ENCODE measurements around the gene NDC1. TPM values are rescaled to one million over a fixed set of nuclear protein-coding genes. Genes with fewer than 3 reads are reported as not detected.

The NDC1 gene
- total and polyA plus RNA-seq, 7 donors: 3.0 to 12.1 (median 5.7) TPM

DNA sequence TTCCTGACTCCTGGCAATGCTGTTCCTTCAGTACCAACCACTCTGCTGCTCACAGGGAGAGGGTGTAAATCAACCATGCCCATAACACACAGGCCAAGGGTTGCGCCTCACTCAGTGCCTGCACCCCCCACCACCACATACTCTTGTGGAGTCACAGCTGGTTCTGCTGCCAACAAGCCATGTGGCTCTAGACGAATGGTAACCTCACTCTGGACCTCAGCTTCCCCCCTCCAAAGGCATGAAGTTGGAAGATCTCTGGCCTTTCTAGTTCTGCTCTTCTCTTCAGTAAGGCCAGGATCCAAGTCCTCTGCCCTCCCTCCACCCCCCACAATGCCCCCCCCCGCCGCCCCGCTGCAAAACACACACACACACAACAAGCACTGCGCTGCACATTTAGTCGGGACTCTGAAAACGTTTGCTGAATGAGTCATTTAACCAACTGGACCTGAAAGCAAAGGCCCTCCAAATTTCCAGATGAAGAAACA, 97.4 kb downstream of the NDC1 start:
- 70 to 77% (median 76%) methylated on average over 7 to 8 of the region's 8 CpGs for WGBS, 3 donors
- ATAC-seq (no peak), DNase-seq (no peak)
- Histone ChIP-seq H3K4me3 (no peak overlapping the region), H3K9me3 (no peaks in the 10 kb centered on the region), H3K27ac (no peak overlapping the region), H3K36me3 (ENCODE audit: insufficient read depth in 1 of 2, low read depth in 1 of 2) (no peaks in the 10 kb centered on the region), H3K27me3 (ENCODE audit: insufficient read depth in 3 of 3, low read length in 2 of 3) (peaks cover 0 to 62% (median 0%) of the 10 kb centered on the region in 3 donors), H3K4me1 (peaks cover 12% of the 10 kb centered on the region)
- intact Hi-C loops (cut with DNase I): no loop called here
- TF ChIP-seq, protein P1, sequence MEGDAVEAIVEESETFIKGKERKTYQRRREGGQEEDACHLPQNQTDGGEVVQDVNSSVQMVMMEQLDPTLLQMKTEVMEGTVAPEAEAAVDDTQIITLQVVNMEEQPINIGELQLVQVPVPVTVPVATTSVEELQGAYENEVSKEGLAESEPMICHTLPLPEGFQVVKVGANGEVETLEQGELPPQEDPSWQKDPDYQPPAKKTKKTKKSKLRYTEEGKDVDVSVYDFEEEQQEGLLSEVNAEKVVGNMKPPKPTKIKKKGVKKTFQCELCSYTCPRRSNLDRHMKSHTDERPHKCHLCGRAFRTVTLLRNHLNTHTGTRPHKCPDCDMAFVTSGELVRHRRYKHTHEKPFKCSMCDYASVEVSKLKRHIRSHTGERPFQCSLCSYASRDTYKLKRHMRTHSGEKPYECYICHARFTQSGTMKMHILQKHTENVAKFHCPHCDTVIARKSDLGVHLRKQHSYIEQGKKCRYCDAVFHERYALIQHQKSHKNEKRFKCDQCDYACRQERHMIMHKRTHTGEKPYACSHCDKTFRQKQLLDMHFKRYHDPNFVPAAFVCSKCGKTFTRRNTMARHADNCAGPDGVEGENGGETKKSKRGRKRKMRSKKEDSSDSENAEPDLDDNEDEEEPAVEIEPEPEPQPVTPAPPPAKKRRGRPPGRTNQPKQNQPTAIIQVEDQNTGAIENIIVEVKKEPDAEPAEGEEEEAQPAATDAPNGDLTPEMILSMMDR (IDR thresholded peaks at IDR 0.05): no peak

DNA sequence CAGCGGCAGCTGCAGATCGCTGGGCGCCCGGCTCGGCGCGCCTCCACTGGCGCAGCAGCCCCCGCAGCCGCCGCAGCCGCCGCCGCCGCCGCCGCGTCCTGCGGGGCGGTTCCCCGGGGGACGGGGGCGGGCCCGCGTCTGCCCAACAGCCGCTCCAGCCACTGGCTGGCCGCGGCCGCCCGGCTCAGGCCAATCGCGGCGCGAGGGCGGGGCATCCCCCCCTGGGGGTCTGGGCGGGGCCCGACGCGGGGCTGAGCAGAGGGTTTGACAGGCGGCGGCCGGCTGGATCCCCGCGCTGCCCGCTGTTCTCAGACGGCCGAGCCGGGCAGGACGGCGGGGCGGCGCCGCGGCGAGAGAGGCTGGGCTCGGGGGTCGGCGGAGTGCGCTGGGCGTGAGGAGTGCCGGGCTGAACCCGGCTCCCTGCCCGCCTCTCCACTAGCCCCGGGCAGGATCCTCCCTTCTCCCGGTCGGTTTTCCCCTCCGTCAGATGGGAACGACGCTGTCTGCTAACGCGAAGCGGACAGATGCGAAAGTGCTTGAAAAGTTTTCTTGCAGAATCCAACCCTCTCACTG, 98.9 kb downstream of the NDC1 start, which contains the start of gene GLIS1:
Gene GLIS1, minus strand, starts transcription at position 56 of the 573 bp plus-strand sequence. CDS start 1,100 bp downstream, outside the sequence.
- Histone ChIP-seq H3K9me3 (no peaks in the 10 kb centered on the region), H3K36me3 (ENCODE audit: insufficient read depth in 1 of 2, low read depth in 1 of 2) (no peaks in the 10 kb centered on the region), H3K4me1 (peaks cover 12% of the 10 kb centered on the region), H3K27me3 (ENCODE audit: insufficient read depth in 3 of 3, low read length in 2 of 3) (peaks cover 0 to 62% (median under 1%) of the 10 kb centered on the region in 3 donors), H3K27ac (no peak within 1 kb of the TSS), H3K4me3 (peak within 1 kb of the TSS; percentile 79)
- intact Hi-C loops (cut with DNase I): no loop called here
- DNase-seq: peak; percentile 86 to 88
- WGBS, 3 donors: 0 to 1% (median 1%) methylated on average over 32 to 72 of the region's 73 CpGs
- TF ChIP-seq, protein P1 (IDR thresholded peaks at IDR 0.05): no peak
- peak; percentile 97 to 99 (median 99) for ATAC-seq

- H3K27me3 ChIP-seq (ENCODE audit: insufficient read depth in 3 of 3, low read length in 2 of 3): peaks cover 0 to 61% (median 3%) of the 10 kb centered on the region in 3 donors
- TF ChIP-seq, protein P1 (IDR thresholded peaks at IDR 0.05): no peak
- 1 to 2% (median 1%) methylated on average over 80 to 101 of the region's 101 CpGs for WGBS, 3 donors
Measured at GRCh38 chr1:53738205-53739108, 99.6 kb downstream of the NDC1 start.

GRCh38 chr1:53737648-53738204, 100.4 kb downstream of the NDC1 start:
- peaks cover 0 to 54% (median 3%) of the 10 kb centered on the region in 3 donors for H3K27me3 ChIP-seq (ENCODE audit: insufficient read depth in 3 of 3, low read length in 2 of 3)
- intact Hi-C loops (cut with DNase I): no loop called here
- ATAC-seq: peak in 3 of 4 donors; percentile 16 to 46 (median 29)
- H3K36me3 ChIP-seq (ENCODE audit: insufficient read depth in 1 of 2, low read depth in 1 of 2): no peaks in the 10 kb centered on the region
- WGBS, 3 donors: 7 to 14% (median 12%) methylated on average over 30 to 58 of the region's 58 CpGs
- TF ChIP-seq, protein P1 (IDR thresholded peaks at IDR 0.05): no peak
- no peak overlapping the region for H3K27ac ChIP-seq
- no peaks in the 10 kb centered on the region for H3K9me3 ChIP-seq
- H3K4me1 ChIP-seq: peaks cover 12% of the 10 kb centered on the region
- DNase-seq: peak; percentile 21 to 56
- H3K4me3 ChIP-seq: peak overlapping the region; percentile 79

More at GRCh38 chr1:53738205-53739108, 99.6 kb downstream of the NDC1 start:
- peak; percentile 20 to 53 for DNase-seq
- Histone ChIP-seq H3K9me3 (no peaks in the 10 kb centered on the region), H3K4me3 (peak overlapping the region; percentile 79), H3K27ac (no peak overlapping the region), H3K36me3 (ENCODE audit: insufficient read depth in 1 of 2, low read depth in 1 of 2) (no peaks in the 10 kb centered on the region), H3K4me1 (peaks cover 12% of the 10 kb centered on the region)
- ATAC-seq: peak; percentile 3 to 39 (median 15)
- intact Hi-C loops (cut with DNase I): no loop called here

All from psoas muscle (tissue), 8 donors.